Osteocyte (in vitro differentiated cells): ENCODE data around the gene CDH22. TPM values are rescaled to one million over a fixed set of nuclear protein-coding genes. Genes with fewer than 3 reads are reported as not detected.

ENCODE experiments used
- DNase-seq: peaks from one replicate; pipeline ENCODE4 v3.0.0; 2021; ENCODE audit warnings: mixed read lengths; ENCODE audit not compliant: unreplicated experiment; ENCODE audit errors: extremely low spot score
- H3K27ac Mint-ChIP-seq: one replicate; pipeline ENCODE4 v1.8.0; 2021; ENCODE audit warnings: mild to moderate bottlenecking, mixed read lengths; ENCODE audit not compliant: unreplicated experiment
- H3K27me3 Mint-ChIP-seq: one replicate; pipeline ENCODE4 v1.8.0; 2021; ENCODE audit warnings: mixed read lengths; ENCODE audit not compliant: unreplicated experiment
- H3K36me3 Mint-ChIP-seq: one replicate; pipeline ENCODE4 v1.8.0; 2021; ENCODE audit warnings: mixed read lengths; ENCODE audit not compliant: unreplicated experiment
- H3K4me1 Mint-ChIP-seq: one replicate; pipeline ENCODE4 v1.8.0; 2021; ENCODE audit warnings: mixed read lengths; ENCODE audit not compliant: unreplicated experiment
- H3K4me3 Mint-ChIP-seq: one replicate; pipeline ENCODE4 v1.8.0; 2021; ENCODE audit warnings: mild to moderate bottlenecking, moderate library complexity, mixed read lengths; ENCODE audit not compliant: unreplicated experiment
- H3K9me3 Mint-ChIP-seq: one replicate; pipeline ENCODE4 v1.8.0; 2021; ENCODE audit warnings: mixed read lengths; ENCODE audit not compliant: unreplicated experiment
- CTCF ChIP-seq: fragments of 200-600 bp; sonication (generic); IDR thresholded peaks from 2 replicates; pipeline ENCODE4 v1.5.0; 2021; ENCODE audit warnings: antibody characterized with exemption, mild to moderate bottlenecking, moderate library complexity
- total RNA-seq: library from RNA; stranded (reverse); gene quantifications from 2 replicates; pipeline ENCODE4 v1.2.1, GENCODE V29; 2021

Gene CDH22
- total RNA-seq, 1 donor from 2014 or later = not detected

GRCh38 chr20:46250772-46251171, 57.5 kb downstream of the CDH22 start:
- no peak for DNase-seq
- Mint-ChIP-seq H3K27me3 (peaks cover 68% of the 10 kb centered on the region), H3K36me3 (no peaks in the 10 kb centered on the region), H3K27ac (no peak overlapping the region), H3K4me1 (no peaks in the 10 kb centered on the region), H3K4me3 (no peak overlapping the region), H3K9me3 (no peaks in the 10 kb centered on the region)
- no peak for TF ChIP-seq CTCF

GRCh38 chr20:46249671-46250070, 58.6 kb downstream of the CDH22 start:
- Mint-ChIP-seq H3K4me1 (no peaks in the 10 kb centered on the region), H3K9me3 (no peaks in the 10 kb centered on the region), H3K27me3 (peaks cover 69% of the 10 kb centered on the region), H3K4me3 (no peak overlapping the region), H3K36me3 (no peaks in the 10 kb centered on the region), H3K27ac (no peak overlapping the region)
- no peak for TF ChIP-seq CTCF
- DNase-seq = no peak

GRCh38 chr20:46246559-46246958, 61.7 kb downstream of the CDH22 start:
- H3K27me3 Mint-ChIP-seq = peaks cover 46% of the 10 kb centered on the region
- no peaks in the 10 kb centered on the region for H3K36me3 Mint-ChIP-seq
- no peak for DNase-seq
- TF ChIP-seq CTCF = no peak
- H3K9me3 Mint-ChIP-seq = no peaks in the 10 kb centered on the region
- no peak overlapping the region for H3K4me3 Mint-ChIP-seq
- H3K4me1 Mint-ChIP-seq = no peaks in the 10 kb centered on the region
- no peak overlapping the region for H3K27ac Mint-ChIP-seq

GRCh38 chr20:46243707-46244628, 64.3 kb downstream of the CDH22 start:
- H3K27me3 Mint-ChIP-seq = peaks cover 26% of the 10 kb centered on the region
- H3K36me3 Mint-ChIP-seq = no peaks in the 10 kb centered on the region

More at GRCh38 chr20:46243707-46244628, 64.3 kb downstream of the CDH22 start:
- Mint-ChIP-seq H3K9me3 (no peaks in the 10 kb centered on the region), H3K4me1 (no peaks in the 10 kb centered on the region), H3K27ac (no peak overlapping the region), H3K4me3 (no peak overlapping the region)
- no peak for TF ChIP-seq CTCF
- no peak for DNase-seq
